ENCODE measurements around the gene KRTAP1-5.

DNA sequence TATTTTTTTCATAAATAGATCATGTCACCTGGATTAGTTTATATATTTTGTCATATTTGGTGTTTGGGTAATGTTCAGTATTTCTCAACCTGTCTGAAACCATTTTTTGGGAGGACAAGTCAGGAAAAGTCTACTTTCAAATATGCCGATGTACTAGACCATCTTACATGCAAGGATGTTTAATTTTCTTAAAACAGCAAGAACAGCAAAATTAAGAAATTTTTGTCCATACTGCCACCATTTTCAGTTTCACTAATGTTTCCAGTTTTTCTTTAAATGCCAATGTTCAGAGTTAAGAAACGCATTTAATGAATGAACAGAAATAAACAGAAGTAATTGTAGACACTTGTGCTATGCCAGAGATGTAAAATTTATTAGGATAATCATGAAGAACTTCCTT lies 33.9 kb downstream of the KRTAP1-5 start:
- TF ChIP-seq, protein P1, sequence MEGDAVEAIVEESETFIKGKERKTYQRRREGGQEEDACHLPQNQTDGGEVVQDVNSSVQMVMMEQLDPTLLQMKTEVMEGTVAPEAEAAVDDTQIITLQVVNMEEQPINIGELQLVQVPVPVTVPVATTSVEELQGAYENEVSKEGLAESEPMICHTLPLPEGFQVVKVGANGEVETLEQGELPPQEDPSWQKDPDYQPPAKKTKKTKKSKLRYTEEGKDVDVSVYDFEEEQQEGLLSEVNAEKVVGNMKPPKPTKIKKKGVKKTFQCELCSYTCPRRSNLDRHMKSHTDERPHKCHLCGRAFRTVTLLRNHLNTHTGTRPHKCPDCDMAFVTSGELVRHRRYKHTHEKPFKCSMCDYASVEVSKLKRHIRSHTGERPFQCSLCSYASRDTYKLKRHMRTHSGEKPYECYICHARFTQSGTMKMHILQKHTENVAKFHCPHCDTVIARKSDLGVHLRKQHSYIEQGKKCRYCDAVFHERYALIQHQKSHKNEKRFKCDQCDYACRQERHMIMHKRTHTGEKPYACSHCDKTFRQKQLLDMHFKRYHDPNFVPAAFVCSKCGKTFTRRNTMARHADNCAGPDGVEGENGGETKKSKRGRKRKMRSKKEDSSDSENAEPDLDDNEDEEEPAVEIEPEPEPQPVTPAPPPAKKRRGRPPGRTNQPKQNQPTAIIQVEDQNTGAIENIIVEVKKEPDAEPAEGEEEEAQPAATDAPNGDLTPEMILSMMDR (IDR thresholded peaks at IDR 0.05; ENCODE audit: poor library complexity): no peak
- TF ChIP-seq EZH2phosphoT487 (IDR thresholded peaks at IDR 0.05; ENCODE audit: low read depth, severe bottlenecking, unreplicated experiment): no peak
- TF ChIP-seq EZH2 (IDR thresholded peaks at IDR 0.05; ENCODE audit: borderline replicate concordance): no peak

All from hepatocyte (in vitro differentiated cells).